ENCODE measurements around the gene OR10A5. TPM values are rescaled to one million over a fixed set of nuclear protein-coding genes. Genes with fewer than 3 reads are reported as not detected.
"Not testable (repeated sequence)": the region's sequence is repeated elsewhere in the genome, so short reads cannot be mapped to it uniquely, and the experiment has no call there.

The OR10A5 gene
- total and polyA plus RNA-seq, 4 donors, result not detected

DNA sequence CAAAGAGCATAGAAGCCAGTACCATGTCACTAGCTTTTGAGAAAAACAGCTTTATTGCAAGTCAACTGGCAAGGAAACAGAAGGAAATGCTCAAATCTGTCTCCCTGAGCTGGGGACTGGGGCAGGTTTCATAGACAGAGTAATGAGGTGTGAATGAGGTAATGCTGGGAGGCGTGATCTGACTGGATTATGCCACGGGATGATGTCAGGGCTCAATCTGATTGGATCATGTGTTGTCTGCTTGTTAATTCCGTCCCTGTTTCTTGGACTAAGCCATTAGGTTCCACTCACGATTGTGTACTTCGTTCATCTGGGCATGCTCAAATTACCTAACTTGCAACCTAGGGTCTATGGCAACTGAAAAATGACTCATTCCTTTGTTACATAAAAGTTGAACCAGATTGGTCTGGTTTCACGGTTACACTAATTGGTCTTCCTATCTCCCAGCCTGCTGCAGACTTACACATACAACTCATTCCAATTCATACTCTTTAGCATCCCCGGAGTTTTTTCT is 20.2 kb upstream of the OR10A5 start:
- Histone ChIP-seq H3K27ac (ENCODE audit: low read depth in 1 of 2, low read length in 2 of 2) (no peak overlapping the region), H3K4me3 (ENCODE audit: low read length in 2 of 2) (no peak overlapping the region), H3K36me3 (ENCODE audit: control insufficient read depth in 1 of 2, insufficient read depth in 2 of 2, low read length in 1 of 2) (no peaks in the 10 kb centered on the region), H3K9me3 (ENCODE audit: control insufficient read depth, low read length) (no peaks in the 10 kb centered on the region), H3K27me3 (ENCODE audit: control insufficient read depth in 1 of 2, insufficient read depth in 2 of 2, low read length in 1 of 2) (no peaks in the 10 kb centered on the region), H3K4me1 (ENCODE audit: control insufficient read depth in 1 of 2, insufficient read depth in 2 of 2, low read length in 2 of 2) (no peaks in the 10 kb centered on the region)
- no peak for ATAC-seq (ENCODE audit: low FRiP score)
- no peak for DNase-seq
- 78 to 80% methylated on average over 7 of the region's 7 CpGs for WGBS, 2 donors
- intact Hi-C loops (cut with DNase I), result loop anchor here in 1 of 2 donors (10.0 kb wide), 1 partner anchor 620 kb away; no protein-coding TSS in a partner anchor

DNA sequence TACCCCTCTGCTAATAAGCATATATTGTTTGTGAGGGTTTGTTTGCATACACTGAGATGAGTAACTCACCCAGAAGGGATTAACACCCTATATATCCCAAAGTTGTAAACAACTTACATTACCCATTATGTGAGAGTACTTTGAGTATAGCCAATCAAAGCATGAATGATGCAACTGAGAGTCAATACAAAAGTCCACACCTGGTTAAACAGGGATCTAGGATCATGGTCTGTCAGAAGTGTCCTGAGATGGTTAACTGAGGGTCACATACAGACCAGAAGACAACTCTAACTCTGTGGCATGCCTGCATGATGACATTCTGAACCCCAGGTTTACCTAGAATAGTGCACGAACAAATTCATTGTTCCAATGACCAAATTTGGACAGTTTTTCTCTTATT is 17.4 kb upstream of the OR10A5 start:
- Histone ChIP-seq H3K27ac (ENCODE audit: low read depth in 1 of 2, low read length in 2 of 2) (no peak overlapping the region), H3K4me1 (ENCODE audit: control insufficient read depth in 1 of 2, insufficient read depth in 2 of 2, low read length in 2 of 2) (no peaks in the 10 kb centered on the region), H3K9me3 (ENCODE audit: control insufficient read depth, low read length) (no peaks in the 10 kb centered on the region), H3K27me3 (ENCODE audit: control insufficient read depth in 1 of 2, insufficient read depth in 2 of 2, low read length in 1 of 2) (no peaks in the 10 kb centered on the region), H3K36me3 (ENCODE audit: control insufficient read depth in 1 of 2, insufficient read depth in 2 of 2, low read length in 1 of 2) (no peaks in the 10 kb centered on the region), H3K4me3 (ENCODE audit: low read length in 2 of 2) (no peak overlapping the region)
- ATAC-seq (ENCODE audit: low FRiP score), result no peak
- 78 to 80% methylated on average over 1 of the region's 1 CpG for WGBS, 2 donors
- no peak for DNase-seq
- intact Hi-C loops (cut with DNase I), result loop anchor here in 1 of 2 donors (10.0 kb wide), 1 partner anchor 617 kb away; no protein-coding TSS in a partner anchor

DNA sequence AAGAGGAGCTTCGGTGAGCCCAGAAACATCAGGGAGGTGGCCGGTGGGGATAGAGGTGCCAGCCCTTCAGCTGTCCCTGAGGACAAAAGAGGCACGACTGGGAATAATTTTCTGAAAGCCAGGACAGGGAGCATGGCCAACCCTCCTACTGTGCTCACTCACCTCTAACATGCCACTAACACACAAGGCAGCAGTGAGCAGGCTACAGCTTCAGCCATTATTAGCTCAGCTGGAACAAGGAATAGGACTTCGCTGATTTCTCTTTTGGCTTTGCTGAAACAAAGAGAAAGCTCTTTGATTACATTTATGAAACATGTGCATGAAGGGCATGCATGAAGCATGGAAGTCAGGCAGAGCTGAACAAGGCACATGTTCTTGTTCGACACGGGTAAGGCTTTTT is 12.1 kb upstream of the OR10A5 start:
- WGBS, 2 donors, result 67 to 68% methylated on average over 6 of the region's 6 CpGs
- intact Hi-C loops (cut with DNase I), result no loop called here

DNA sequence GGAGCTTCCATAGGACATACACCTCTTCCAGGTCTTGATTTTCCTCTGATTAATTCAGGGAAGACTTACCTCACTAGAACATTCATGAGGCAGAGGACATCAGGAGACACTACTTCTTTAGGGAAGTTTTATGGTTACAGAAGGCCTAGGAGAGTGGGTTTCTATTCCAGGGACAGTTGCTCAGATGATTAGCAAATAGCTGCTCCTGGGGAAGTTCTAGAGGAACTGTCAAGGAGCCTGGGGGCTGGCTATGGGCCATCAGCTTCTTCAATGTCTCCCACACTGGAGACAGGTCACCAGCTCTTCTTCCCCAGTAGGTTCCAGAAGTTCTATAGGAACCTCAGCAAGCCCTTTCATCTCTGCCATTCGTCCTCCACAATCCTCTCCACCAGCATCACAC is 11.5 kb upstream of the OR10A5 start:
- Histone ChIP-seq H3K27me3 (ENCODE audit: control insufficient read depth in 1 of 2, insufficient read depth in 2 of 2, low read length in 1 of 2) (no peaks in the 10 kb centered on the region), H3K4me1 (ENCODE audit: control insufficient read depth in 1 of 2, insufficient read depth in 2 of 2, low read length in 2 of 2) (no peaks in the 10 kb centered on the region), H3K9me3 (ENCODE audit: control insufficient read depth, low read length) (no peaks in the 10 kb centered on the region), H3K27ac (ENCODE audit: low read depth in 1 of 2, low read length in 2 of 2) (no peak overlapping the region), H3K4me3 (ENCODE audit: low read length in 2 of 2) (no peak overlapping the region), H3K36me3 (ENCODE audit: control insufficient read depth in 1 of 2, insufficient read depth in 2 of 2, low read length in 1 of 2) (no peaks in the 10 kb centered on the region)
- no peak for DNase-seq
- ATAC-seq (ENCODE audit: low FRiP score), result no peak
- intact Hi-C loops (cut with DNase I), result no loop called here
- WGBS, 2 donors, result 45 to 57% methylated on average over 1 of the region's 1 CpG

More for the DNA sequence above, 12.1 kb upstream of the OR10A5 start:
- Histone ChIP-seq H3K4me1 (ENCODE audit: control insufficient read depth in 1 of 2, insufficient read depth in 2 of 2, low read length in 2 of 2) (no peaks in the 10 kb centered on the region), H3K9me3 (ENCODE audit: control insufficient read depth, low read length) (no peaks in the 10 kb centered on the region), H3K27ac (ENCODE audit: low read depth in 1 of 2, low read length in 2 of 2) (no peak overlapping the region), H3K4me3 (ENCODE audit: low read length in 2 of 2) (no peak overlapping the region), H3K27me3 (ENCODE audit: control insufficient read depth in 1 of 2, insufficient read depth in 2 of 2, low read length in 1 of 2) (no peaks in the 10 kb centered on the region), H3K36me3 (ENCODE audit: control insufficient read depth in 1 of 2, insufficient read depth in 2 of 2, low read length in 1 of 2) (no peaks in the 10 kb centered on the region)
- DNase-seq (no peak), ATAC-seq (ENCODE audit: low FRiP score) (peak; percentile 22)

DNA sequence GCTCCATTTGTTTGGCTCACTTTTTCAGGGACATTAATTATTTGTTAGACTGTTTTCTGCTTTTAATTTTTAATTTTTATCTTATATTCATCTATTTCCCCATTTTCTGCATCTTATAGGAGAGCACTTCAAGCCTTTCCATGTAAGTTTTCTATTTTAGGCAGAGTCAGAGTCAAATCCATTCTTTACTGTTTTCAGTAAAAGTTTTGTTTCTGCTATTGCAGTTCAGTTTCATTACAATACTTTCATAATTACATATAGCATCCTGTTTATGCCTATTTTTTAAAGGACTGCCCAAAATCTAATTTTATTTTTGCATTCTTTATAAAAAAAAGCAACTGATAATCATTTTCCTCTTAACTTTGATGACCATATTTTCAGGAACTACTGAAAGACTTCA is 3.8 kb upstream of the OR10A5 start:
- H3K9me3 ChIP-seq (ENCODE audit: control insufficient read depth, low read length), result peaks cover 2% of the 10 kb centered on the region
- no peak overlapping the region for H3K27ac ChIP-seq (ENCODE audit: low read depth in 1 of 2, low read length in 2 of 2)
- ATAC-seq (ENCODE audit: low FRiP score) (no peak), DNase-seq (no peak)
- H3K4me1 ChIP-seq (ENCODE audit: control insufficient read depth in 1 of 2, insufficient read depth in 2 of 2, low read length in 2 of 2), result no peaks in the 10 kb centered on the region
- no peak overlapping the region for H3K4me3 ChIP-seq (ENCODE audit: low read length in 2 of 2)
- intact Hi-C loops (cut with DNase I), result no loop called here
- no peaks in the 10 kb centered on the region for H3K27me3 ChIP-seq (ENCODE audit: control insufficient read depth in 1 of 2, insufficient read depth in 2 of 2, low read length in 1 of 2)
- H3K36me3 ChIP-seq (ENCODE audit: control insufficient read depth in 1 of 2, insufficient read depth in 2 of 2, low read length in 1 of 2), result no peaks in the 10 kb centered on the region

DNA sequence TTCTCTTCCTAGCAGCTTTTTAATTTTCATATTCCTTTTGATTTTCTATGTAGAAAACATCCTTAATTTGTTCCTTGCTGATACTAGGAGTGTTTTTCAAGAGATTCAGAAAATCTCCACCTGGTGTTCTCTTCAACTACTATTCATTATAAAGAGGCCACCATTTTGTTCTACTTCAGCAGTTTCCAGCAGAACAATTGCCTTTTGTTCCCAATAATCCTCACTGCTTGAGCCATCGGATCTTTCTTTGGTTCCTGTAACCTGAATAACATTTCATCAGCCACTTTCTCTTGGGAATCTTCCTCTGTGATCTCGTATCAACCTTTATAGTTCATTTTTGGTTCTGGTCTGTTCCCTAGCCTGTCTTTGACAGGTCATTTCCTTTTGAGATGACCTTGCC is 1.8 kb upstream of the OR10A5 start:
- Histone ChIP-seq H3K27me3 (ENCODE audit: control insufficient read depth in 1 of 2, insufficient read depth in 2 of 2, low read length in 1 of 2) (no peaks in the 10 kb centered on the region), H3K36me3 (ENCODE audit: control insufficient read depth in 1 of 2, insufficient read depth in 2 of 2, low read length in 1 of 2) (no peaks in the 10 kb centered on the region), H3K9me3 (ENCODE audit: control insufficient read depth, low read length) (peaks cover 2% of the 10 kb centered on the region), H3K27ac (ENCODE audit: low read depth in 1 of 2, low read length in 2 of 2) (no peak overlapping the region), H3K4me3 (ENCODE audit: low read length in 2 of 2) (no peak overlapping the region), H3K4me1 (ENCODE audit: control insufficient read depth in 1 of 2, insufficient read depth in 2 of 2, low read length in 2 of 2) (no peaks in the 10 kb centered on the region)
- intact Hi-C loops (cut with DNase I), result no loop called here
- DNase-seq (no peak), ATAC-seq (ENCODE audit: low FRiP score) (no peak)
- WGBS, 2 donors, result 36 to 41% methylated on average over 2 of the region's 2 CpGs

DNA sequence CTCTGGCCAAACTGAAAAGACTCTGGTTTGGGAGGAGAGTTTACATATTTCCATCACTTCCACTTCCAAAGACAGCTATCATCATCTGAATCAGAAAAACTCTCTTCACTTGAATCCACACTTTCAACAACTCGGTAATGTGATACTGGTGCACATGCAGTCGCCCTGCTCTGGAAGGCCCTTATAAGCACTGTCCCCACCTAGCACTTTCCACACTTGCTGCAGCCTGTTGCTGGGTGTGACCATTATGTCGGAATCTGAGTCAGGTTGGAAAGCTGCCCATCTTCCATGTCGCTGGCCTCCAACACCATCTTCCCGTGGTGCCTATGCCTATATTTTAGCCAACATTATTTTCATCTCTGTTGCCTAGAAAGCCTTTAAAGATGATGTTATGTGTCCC is 1.1 kb upstream of the OR10A5 start:
- Histone ChIP-seq H3K27ac (ENCODE audit: low read depth in 1 of 2, low read length in 2 of 2) (no peak overlapping the region), H3K36me3 (ENCODE audit: control insufficient read depth in 1 of 2, insufficient read depth in 2 of 2, low read length in 1 of 2) (no peaks in the 10 kb centered on the region), H3K9me3 (ENCODE audit: control insufficient read depth, low read length) (peaks cover 2% of the 10 kb centered on the region), H3K4me3 (ENCODE audit: low read length in 2 of 2) (no peak overlapping the region), H3K27me3 (ENCODE audit: control insufficient read depth in 1 of 2, insufficient read depth in 2 of 2, low read length in 1 of 2) (no peaks in the 10 kb centered on the region), H3K4me1 (ENCODE audit: control insufficient read depth in 1 of 2, insufficient read depth in 2 of 2, low read length in 2 of 2) (no peaks in the 10 kb centered on the region)
- ATAC-seq (ENCODE audit: low FRiP score) (no peak), DNase-seq (no peak)
- 84 to 85% methylated on average over 5 of the region's 5 CpGs for WGBS, 2 donors
- intact Hi-C loops (cut with DNase I), result no loop called here

DNA sequence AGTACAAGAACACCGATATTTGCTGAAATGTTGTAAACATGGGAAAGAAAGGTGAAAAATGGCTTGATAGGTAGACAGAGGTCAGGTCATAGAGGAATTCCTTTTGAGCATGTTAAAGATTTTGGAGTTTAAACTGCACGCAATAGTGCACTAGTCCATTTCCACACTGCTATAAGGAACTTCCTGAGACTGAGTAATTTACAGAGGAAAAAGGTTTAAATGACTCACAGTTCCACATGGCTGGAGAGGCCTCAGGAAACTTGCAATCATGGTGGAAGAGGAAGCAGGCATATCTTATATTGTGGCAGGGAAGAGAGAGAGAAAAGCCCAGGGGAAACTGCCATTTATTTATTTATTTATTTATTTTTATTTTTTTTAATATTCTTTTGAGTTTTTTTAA is 5.0 kb downstream of the OR10A5 start:
- Histone ChIP-seq H3K27ac (ENCODE audit: low read depth in 1 of 2, low read length in 2 of 2) (no peak overlapping the region), H3K36me3 (ENCODE audit: control insufficient read depth in 1 of 2, insufficient read depth in 2 of 2, low read length in 1 of 2) (no peaks in the 10 kb centered on the region), H3K27me3 (ENCODE audit: control insufficient read depth in 1 of 2, insufficient read depth in 2 of 2, low read length in 1 of 2) (no peaks in the 10 kb centered on the region), H3K4me3 (ENCODE audit: low read length in 2 of 2) (no peak overlapping the region), H3K4me1 (ENCODE audit: control insufficient read depth in 1 of 2, insufficient read depth in 2 of 2, low read length in 2 of 2) (no peaks in the 10 kb centered on the region), H3K9me3 (ENCODE audit: control insufficient read depth, low read length) (no peaks in the 10 kb centered on the region)
- WGBS, 2 donors, result 73 to 92% methylated on average over 2 of the region's 2 CpGs
- intact Hi-C loops (cut with DNase I), result no loop called here
- DNase-seq (no peak), ATAC-seq (ENCODE audit: low FRiP score) (no peak)

DNA sequence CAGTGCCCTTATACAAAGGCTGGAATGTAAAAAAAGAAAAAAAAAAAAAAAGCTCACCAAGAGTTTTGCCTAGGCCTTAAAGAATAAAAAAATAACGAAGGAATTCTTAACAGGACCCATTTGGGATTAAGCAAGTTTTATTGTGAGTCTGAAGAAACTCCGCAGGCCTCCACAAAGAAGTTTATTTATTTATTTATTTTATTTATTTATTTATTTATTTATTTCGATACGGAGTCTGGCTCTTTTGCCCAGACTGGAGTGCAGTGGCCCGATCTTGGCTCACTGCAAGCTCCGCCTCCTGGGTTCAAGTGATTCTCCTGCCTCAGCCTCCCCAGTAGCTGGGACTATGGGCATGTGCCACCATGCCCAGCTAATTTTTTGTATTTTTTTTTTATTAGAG is 9.3 kb downstream of the OR10A5 start:
- WGBS, 2 donors, result 96% methylated on average over 6 of the region's 6 CpGs
- H3K4me1 ChIP-seq (ENCODE audit: control insufficient read depth in 1 of 2, insufficient read depth in 2 of 2, low read length in 2 of 2); H3K9me3 ChIP-seq (ENCODE audit: control insufficient read depth, low read length); intact Hi-C loops (cut with DNase I); DNase-seq; ATAC-seq (ENCODE audit: low FRiP score); H3K27ac ChIP-seq (ENCODE audit: low read depth in 1 of 2, low read length in 2 of 2); H3K27me3 ChIP-seq (ENCODE audit: control insufficient read depth in 1 of 2, insufficient read depth in 2 of 2, low read length in 1 of 2); H3K4me3 ChIP-seq (ENCODE audit: low read length in 2 of 2); H3K36me3 ChIP-seq (ENCODE audit: control insufficient read depth in 1 of 2, insufficient read depth in 2 of 2, low read length in 1 of 2): not testable (repeated sequence)

Data from aorta (tissue), 5 donors.